ENCODE measurements around the gene BMAL1.

Gene BMAL1

GRCh38 chr11:13327421-13327820 is 49.8 kb downstream of the BMAL1 start:
- Histone ChIP-seq H3K4me2 (ENCODE audit: insufficient read depth, low read length) (no peak overlapping the region), H2AFZ (ENCODE audit: low read depth, low read length) (no peak overlapping the region), H3K79me2 (ENCODE audit: insufficient read depth, low read length) (no peaks in the 10 kb centered on the region; the same call in 1 of the 2 replicates), H3K27me3 (ENCODE audit: insufficient read depth, low read length, poor library complexity) (no peaks in the 10 kb centered on the region), H3K36me3 (ENCODE audit: insufficient read depth, low read length) (no peaks in the 10 kb centered on the region), H3K27ac (ENCODE audit: low read length) (no peak overlapping the region), H3K9ac (ENCODE audit: low read depth, low read length) (no peak overlapping the region), H3K4me3 (ENCODE audit: low read depth in 1 of 2, low read length in 2 of 2) (no peak overlapping the region), H4K20me1 (ENCODE audit: insufficient read depth, low read length) (peaks cover 13% of the 10 kb centered on the region), H3K9me3 (ENCODE audit: insufficient read depth, low read length, severe bottlenecking) (no peaks in the 10 kb centered on the region), H3K4me1 (ENCODE audit: insufficient read depth, low read length) (no peaks in the 10 kb centered on the region)
- DNase-seq (no peak), ATAC-seq (ENCODE audit: insufficient read depth, low read depth) (no peak)
- no peak for TF ChIP-seq EZH2 (IDR thresholded peaks at IDR 0.05; ENCODE audit: borderline replicate concordance, low read depth, low read length, severe bottlenecking)
- TF ChIP-seq, protein P1, sequence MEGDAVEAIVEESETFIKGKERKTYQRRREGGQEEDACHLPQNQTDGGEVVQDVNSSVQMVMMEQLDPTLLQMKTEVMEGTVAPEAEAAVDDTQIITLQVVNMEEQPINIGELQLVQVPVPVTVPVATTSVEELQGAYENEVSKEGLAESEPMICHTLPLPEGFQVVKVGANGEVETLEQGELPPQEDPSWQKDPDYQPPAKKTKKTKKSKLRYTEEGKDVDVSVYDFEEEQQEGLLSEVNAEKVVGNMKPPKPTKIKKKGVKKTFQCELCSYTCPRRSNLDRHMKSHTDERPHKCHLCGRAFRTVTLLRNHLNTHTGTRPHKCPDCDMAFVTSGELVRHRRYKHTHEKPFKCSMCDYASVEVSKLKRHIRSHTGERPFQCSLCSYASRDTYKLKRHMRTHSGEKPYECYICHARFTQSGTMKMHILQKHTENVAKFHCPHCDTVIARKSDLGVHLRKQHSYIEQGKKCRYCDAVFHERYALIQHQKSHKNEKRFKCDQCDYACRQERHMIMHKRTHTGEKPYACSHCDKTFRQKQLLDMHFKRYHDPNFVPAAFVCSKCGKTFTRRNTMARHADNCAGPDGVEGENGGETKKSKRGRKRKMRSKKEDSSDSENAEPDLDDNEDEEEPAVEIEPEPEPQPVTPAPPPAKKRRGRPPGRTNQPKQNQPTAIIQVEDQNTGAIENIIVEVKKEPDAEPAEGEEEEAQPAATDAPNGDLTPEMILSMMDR (IDR thresholded peaks at IDR 0.05; ENCODE audit: borderline replicate concordance, extremely low read depth, low read length, poor library complexity, severe bottlenecking): no peak

- Histone ChIP-seq H2AFZ (ENCODE audit: low read depth, low read length) (no peak overlapping the region), H3K4me1 (ENCODE audit: insufficient read depth, low read length) (no peaks in the 10 kb centered on the region), H3K79me2 (ENCODE audit: insufficient read depth, low read length) (no peaks in the 10 kb centered on the region; the same call in 1 of the 2 replicates), H3K9me3 (ENCODE audit: insufficient read depth, low read length, severe bottlenecking) (no peaks in the 10 kb centered on the region), H3K36me3 (ENCODE audit: insufficient read depth, low read length) (no peaks in the 10 kb centered on the region), H4K20me1 (ENCODE audit: insufficient read depth, low read length) (peaks cover 11% of the 10 kb centered on the region), H3K27me3 (ENCODE audit: insufficient read depth, low read length, poor library complexity) (no peaks in the 10 kb centered on the region), H3K9ac (ENCODE audit: low read depth, low read length) (no peak overlapping the region), H3K4me3 (ENCODE audit: low read depth in 1 of 2, low read length in 2 of 2) (no peak overlapping the region), H3K4me2 (ENCODE audit: insufficient read depth, low read length) (no peak overlapping the region), H3K27ac (ENCODE audit: low read length) (no peak overlapping the region)
- DNase-seq (no peak), ATAC-seq (ENCODE audit: insufficient read depth, low read depth) (no peak)
- no peak for TF ChIP-seq EZH2 (IDR thresholded peaks at IDR 0.05; ENCODE audit: borderline replicate concordance, low read depth, low read length, severe bottlenecking)
- TF ChIP-seq, protein P1 (IDR thresholded peaks at IDR 0.05; ENCODE audit: borderline replicate concordance, extremely low read depth, low read length, poor library complexity, severe bottlenecking): no peak
Observed at GRCh38 chr11:13328286-13328685, 50.7 kb downstream of the BMAL1 start.

DNA sequence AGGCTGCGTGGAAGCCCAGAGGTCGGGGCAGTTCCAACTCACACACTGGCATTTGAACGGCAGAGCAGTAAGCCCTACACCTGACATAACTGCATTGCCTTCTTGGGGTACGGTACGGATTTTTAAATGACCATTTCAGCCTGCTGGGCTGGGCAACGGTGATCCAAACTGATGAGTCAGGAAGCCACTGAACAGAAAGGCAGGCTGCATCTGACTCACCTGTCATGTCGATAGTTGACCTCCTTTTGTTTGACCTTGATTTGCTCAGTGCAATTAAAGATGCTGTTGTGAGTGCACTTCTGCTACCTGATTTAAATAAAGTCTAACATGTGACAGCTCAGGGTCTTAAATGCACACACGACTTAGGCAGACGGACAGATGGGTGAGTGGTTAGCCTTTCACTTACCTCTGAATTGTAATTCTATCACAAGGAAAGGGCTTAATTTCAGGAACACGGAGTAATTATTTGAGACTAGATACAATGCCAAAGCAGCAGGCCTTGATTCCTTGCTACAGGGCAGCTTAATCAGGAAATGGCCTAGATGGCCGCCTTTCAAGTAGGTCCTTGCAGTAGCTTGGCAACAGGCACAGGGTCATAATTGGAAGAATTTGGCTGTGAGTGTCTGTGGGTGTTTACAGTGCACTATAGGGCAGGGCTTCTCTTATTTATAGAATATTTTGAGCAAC is 52.2 kb downstream of the BMAL1 start:
- no peak overlapping the region for H2AFZ ChIP-seq (ENCODE audit: low read depth, low read length)
- H3K4me3 ChIP-seq (ENCODE audit: low read depth in 1 of 2, low read length in 2 of 2): no peak overlapping the region
- no peak overlapping the region for H3K4me2 ChIP-seq (ENCODE audit: insufficient read depth, low read length)
- H4K20me1 ChIP-seq (ENCODE audit: insufficient read depth, low read length): peaks cover 15% of the 10 kb centered on the region
- TF ChIP-seq EZH2 (IDR thresholded peaks at IDR 0.05; ENCODE audit: borderline replicate concordance, low read depth, low read length, severe bottlenecking): no peak
- TF ChIP-seq, protein P1 (IDR thresholded peaks at IDR 0.05; ENCODE audit: borderline replicate concordance, extremely low read depth, low read length, poor library complexity, severe bottlenecking): no peak
- H3K36me3 ChIP-seq (ENCODE audit: insufficient read depth, low read length): no peaks in the 10 kb centered on the region
- H3K27me3 ChIP-seq (ENCODE audit: insufficient read depth, low read length, poor library complexity): no peaks in the 10 kb centered on the region
- no peak overlapping the region for H3K9ac ChIP-seq (ENCODE audit: low read depth, low read length)
- no peaks in the 10 kb centered on the region for H3K9me3 ChIP-seq (ENCODE audit: insufficient read depth, low read length, severe bottlenecking)
- ATAC-seq (ENCODE audit: insufficient read depth, low read depth): no peak
- no peaks in the 10 kb centered on the region for H3K79me2 ChIP-seq (ENCODE audit: insufficient read depth, low read length)
- H3K27ac ChIP-seq (ENCODE audit: low read length): no peak overlapping the region
- no peak for DNase-seq
- H3K4me1 ChIP-seq (ENCODE audit: insufficient read depth, low read length): no peaks in the 10 kb centered on the region

All from DND-41 (cell line).